NCI-H187 treated with DMSO at 0.1 percent for 48 hours (cell line): ENCODE results near the gene GFOD1.
"Not testable (repeated sequence)": the region's sequence is repeated elsewhere in the genome, so short reads cannot be mapped to it uniquely, and the experiment has no call there.

ENCODE experiments used
- DNase-seq: peaks from one replicate; lab custom pipeline; 2025; lab: John Stamatoyannopoulos, UW

GFOD1 gene

GRCh38 chr6:13404228-13404891 is 83.0 kb downstream of the GFOD1 start:
- DNase-seq: no peak

DNA sequence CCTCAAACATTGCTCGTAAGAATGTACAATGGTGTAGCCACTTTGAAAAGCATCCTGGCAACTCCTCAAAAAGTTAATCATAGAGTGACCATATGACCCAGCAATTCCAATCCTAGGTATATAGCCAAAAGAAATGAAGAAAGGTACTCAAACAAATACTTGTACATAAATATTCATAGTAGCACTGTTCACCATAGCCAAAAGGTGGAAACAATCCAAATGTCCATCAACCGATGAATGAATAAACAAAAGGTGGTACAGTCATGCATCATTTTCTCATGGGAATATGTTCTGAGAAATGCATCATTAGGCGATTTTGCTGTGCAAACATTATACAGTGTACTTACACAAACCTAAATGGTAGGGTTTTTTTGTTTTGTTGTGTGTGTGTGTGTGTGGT is 84.7 kb downstream of the GFOD1 start:
- no peak for DNase-seq

- DNase-seq: no peak
These were observed 86.6 kb downstream of the GFOD1 start for GRCh38 chr6:13400772-13401171.

DNA sequence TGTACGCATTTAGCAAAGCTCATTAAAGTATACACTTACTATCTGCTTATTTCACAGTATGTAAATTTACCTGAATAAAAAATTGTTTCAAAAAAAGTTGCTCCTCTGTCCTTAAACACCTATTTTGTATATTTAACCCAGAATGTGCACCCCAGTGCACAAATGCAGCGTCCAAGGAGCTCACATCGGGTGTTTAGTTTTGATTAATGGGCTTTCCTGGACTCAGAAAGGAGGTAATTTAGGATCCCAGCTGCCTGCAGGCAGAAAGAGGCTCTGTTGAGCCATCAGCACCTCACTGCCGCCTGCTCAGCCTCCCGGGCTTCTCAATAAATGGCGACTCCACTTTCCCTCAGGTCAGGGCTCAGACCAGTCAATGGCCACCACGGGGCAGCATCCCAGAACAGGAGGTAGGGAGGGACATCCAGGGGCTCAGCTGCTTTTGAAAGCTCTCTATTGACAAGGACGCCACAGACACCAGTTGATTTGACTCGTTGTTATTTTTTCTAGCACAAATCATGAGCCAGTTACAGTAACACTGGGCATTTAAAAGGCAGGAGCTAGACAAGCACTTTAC is 88.9 kb downstream of the GFOD1 start:
- no peak for DNase-seq

DNA sequence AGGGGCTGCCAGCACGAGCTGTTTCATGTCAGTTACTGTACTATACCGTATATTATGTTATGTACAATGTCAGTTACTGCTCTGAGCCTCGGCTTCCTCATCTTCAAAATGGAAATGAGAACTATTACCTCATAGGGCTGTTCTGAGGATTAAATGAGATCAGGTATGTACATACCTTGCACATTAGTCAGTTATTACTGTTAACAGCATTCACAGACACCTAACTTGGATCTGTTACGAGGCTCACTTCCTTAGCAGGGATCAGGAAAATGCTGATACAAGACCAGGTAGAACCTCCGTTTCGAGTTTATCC is 89.4 kb downstream of the GFOD1 start:
- DNase-seq: no peak

DNA sequence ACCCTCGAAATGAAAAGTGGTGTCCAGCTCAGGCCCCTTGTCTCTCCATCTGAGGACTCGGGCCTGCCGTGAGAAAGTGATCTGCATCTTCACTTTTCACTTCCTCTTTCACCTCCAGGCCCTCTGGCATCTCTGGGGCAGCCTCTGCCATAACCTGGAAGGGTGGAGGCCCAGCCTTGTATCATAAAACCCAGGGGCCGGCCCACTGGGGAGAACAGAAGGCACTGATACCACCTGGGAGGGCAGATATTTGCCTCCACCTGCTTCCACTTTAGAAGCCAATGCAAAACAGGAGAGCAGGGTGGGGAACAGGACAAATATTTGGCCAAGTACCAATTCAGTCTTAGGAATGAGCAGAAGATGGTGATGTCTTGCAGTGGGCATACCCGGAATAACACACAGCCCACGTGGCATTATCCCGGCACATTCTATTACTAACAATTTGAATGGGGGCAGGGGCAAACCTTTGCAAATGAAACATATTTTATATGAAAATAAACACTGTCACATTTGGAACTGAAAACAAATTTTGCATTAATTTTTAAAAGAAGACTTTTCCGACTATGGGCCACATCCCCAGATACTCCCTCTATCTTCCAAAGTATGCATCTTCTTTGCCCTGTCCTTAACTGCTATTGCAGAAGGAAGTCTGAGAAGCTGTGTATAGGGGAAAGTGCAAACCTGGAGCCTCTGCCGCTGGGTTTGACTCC is 89.9 kb downstream of the GFOD1 start:
- no peak for DNase-seq

- no peak for DNase-seq
These were observed 91.1 kb downstream of the GFOD1 start for GRCh38 chr6:13396241-13396792.

- DNase-seq: no peak
These were observed 91.8 kb downstream of the GFOD1 start for GRCh38 chr6:13395272-13396237.

DNA sequence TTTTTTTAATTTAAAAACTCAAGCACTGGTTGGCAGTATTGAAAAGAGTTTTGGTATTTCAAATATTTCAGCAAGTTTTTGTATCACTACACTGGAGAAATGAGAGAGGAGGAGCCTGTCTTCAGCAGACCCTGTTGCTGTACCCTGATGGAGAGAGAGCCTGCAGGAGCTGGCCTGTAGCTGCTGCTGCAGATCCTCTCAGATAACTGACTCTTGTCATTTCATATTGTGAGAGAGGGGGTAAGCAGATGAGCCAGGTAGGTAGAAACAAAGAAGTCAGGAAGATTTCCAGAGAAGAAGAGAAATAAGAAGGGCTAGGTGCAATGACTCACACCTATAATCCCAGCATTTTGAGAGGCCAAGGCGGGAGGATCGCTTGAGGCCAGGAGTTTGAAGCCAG is 94.9 kb downstream of the GFOD1 start:
- no peak for DNase-seq

DNA sequence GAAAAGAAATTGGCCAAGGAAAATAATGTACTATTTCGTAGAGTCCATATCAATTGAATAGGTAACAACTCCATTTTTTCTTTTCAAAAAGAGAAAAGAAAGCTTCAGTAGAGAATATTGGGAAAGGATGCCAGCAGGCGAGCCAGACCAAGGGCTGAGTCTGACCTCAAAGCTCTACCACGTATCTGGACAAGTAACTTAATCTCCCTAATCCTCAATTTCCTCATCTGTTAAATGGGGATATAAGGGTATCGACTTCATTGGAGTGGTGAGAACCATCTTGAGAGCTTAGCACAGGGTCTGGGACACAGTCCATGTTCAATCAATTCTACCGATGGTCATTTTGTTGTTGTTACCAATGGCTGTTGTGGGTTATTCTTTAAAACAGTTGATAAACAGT is 95.9 kb downstream of the GFOD1 start:
- DNase-seq: no peak

DNA sequence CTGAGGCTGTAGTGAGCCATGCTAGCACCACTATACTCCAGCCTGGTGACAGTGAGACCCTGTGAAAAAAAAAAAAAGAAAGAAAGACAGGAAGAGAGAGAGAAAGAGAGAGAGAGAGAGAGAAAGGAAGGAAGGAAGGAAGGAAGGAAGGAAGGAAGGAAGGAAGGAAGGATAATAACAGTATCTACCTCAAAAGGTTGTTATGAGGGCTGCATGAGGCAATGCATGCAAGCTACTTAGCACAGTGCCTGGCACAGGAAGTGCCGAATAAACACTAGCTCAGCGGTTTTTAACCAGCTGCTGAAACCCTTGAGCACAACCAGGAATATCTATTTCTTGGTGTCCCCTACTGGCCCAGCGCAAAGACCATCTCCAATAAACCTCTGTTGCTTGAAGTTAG is 96.7 kb downstream of the GFOD1 start:
- DNase-seq: no peak

GRCh38 chr6:13389237-13389636 is 98.2 kb downstream of the GFOD1 start:
- not testable (repeated sequence) for DNase-seq

DNA sequence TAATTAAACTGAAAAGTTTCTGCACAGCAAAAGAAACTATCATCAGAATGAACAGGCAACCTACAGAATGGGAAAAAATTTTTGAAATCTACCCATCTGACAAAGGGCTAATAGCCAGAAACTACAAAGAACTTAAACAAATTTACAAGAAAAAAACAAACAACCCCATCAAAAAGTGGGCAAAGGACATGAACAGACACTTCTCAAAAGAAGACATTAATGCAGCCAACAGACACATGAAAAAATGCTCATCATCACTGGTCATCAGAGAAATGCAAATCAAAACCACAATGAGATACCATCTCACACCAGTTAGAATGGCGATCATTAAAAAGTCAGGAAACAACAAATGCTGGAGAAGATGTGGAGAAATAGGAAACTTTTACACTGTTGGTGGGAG is 98.6 kb downstream of the GFOD1 start:
- not testable (repeated sequence) for DNase-seq

DNA sequence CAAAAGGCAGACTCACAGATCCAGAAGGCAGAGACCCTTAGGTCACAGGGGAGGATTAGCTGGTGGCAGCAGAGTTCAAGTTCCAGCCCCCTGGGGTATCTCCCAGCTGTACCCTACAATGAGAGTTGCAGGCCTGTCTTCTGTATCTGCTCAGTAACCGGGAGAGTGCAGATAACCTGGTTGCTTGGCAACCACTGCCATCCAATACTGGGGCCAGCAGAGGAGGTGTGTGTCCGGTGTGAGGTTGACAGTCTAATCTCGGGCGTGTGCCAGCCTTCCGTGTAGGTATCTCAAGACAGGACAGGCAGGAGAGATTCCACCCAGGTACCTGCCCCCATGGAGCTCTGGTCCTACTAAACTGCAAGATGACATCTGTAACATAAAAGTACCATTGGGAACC is 102.4 kb downstream of the GFOD1 start:
- no peak for DNase-seq

DNA sequence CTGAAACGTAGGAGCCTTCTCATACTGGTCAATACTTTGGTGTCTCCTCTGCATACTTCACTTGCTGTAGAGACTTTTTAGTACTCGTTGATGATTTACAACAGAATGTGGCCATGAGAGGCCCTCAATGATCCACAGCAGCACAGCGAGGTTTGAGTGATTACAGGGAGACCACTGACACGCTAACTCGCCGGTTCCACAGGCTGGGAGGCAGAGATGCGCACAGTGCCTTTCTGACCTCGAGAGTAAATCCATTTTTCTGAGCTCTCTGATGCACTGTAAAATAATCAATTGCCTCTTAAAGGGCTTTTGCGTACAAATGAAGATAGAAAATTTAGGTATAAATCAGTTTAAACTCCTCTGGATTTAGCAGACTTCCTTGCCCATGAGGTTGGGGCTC is 102.9 kb downstream of the GFOD1 start:
- no peak for DNase-seq

DNA sequence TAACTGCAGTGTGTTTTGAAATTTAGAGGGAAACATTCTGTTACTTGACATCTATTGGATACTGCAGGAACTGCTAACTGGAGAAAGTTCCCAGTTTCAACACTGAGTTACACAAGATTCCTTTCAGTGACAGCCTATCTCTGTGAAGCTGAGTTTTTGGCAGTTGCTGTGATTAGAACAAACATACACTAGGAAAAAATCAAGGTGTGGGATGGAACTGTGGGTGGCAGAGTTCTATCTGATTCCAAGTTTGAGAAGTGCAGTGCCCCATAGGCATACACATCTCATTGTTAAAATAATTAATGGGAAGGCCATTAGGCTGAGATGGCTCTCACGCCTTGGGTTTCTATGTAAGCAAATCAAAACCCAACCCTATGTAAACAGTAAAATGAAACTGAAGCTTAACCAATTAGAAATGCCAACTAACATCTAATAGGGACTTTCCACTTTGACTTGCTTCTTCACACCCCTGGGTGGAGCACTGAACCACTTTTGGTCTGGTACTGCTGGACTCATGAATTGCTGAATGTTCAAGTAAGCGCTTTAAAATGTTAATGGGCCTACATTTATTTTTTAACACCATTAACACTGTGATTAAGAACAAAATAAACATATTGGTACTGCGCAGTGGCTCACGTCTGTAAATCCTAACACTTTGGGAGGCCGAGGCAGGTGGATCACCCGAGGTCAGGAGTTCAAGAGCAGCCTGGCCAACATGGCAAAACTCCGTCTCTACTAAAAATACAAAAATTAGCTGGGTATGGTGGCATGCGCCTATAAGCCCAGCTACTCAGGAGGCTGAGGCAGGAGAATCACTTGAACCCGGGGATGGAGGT is 103.9 kb downstream of the GFOD1 start:
- DNase-seq: no peak

- DNase-seq: no peak
These were observed 106.6 kb downstream of the GFOD1 start for GRCh38 chr6:13380761-13381160.

- DNase-seq: peak; percentile 4
These were observed 108.5 kb downstream of the GFOD1 start for GRCh38 chr6:13378669-13379590.

DNA sequence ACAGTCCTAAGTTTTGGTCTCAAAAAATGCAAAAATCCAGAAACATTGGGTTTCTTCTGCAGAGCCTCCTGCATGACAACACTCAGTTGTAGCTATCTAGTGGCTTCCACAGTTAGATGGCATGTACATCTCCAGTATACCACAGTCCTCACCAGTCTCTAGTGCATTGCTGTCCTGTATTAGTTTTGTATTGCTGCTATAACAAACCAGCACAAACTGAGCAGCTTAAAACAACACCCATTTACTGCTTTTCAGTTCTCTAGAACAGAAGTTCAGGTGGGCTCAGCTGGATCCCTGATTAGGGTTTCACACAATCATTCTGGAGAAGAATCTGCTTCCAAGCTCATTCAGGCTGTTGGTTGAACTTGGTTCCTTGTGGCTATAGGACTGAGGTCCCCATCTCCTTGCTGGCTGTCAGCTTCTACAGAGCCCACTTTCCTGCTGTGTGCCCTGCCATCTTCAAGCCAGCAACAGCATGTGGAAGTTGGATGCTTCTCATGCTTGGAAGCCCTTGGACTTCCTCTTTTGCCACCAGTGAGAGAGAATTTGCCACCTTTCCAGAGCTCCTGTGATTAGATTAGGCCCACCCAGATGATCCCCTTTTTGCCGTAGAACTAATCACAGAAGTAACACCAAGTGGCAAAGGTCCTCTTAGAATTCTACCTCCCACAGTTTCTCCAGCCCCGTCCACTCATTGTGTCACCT is 110.2 kb downstream of the GFOD1 start:
- DNase-seq: no peak
